Transverse colon (tissue), 4 donors: ENCODE measurements around the gene ZSWIM1.

Source experiments
- POLR2A ChIP-seq: fragments of 450-650 bp; IDR thresholded peaks from one replicate; pipeline ENCODE4 v1.6.1; 2016; ENCODE audit warnings: antibody characterized with exemption, mild to moderate bottlenecking, moderate library complexity
- POLR2AphosphoS5 ChIP-seq, 3 donors: sonication (generic); formaldehyde crosslinking; IDR thresholded peaks; one replicate each; pipeline ENCODE4 v1.6.1; 2016; ENCODE audit warnings: antibody characterized with exemption in 3 of 3
- TF ChIP-seq, protein P1 (sequence below), 5 experiments: fragments of 200-600 bp in 3 of 5; fragments of 450-650 bp in 2 of 5; sonication (generic) in 3 of 5; IDR thresholded peaks; 1 replicate in 2 of 5; 2 replicates in 3 of 5; pipeline ENCODE4 v1.5.1; 2016 to 2017; ENCODE audit warnings: antibody characterized with exemption in 5 of 5, inconsistent platforms in 3 of 5, mild to moderate bottlenecking in 2 of 5, moderate library complexity in 1 of 5

DNA sequence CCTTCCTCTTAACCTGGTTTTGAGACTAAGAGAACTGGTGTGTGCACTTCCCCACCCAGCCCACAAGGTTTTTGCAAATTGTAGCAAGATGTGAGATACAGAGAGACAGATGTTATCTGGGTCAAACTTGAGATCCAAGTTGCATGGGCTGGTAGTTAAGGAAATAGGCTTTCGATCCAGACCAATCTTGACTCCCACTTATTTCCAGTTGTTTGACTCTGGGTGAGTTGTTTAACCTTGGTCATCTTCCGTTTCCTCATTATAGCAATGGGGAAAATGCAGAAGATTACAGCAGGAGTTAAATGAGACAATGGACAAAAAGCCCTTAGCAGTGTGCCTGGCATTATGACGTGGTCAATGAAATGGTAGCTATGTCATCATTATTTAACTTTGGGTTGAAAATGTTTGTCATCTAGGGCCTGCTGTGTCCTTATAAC is 45.7 kb upstream of the ZSWIM1 start:
- TF ChIP-seq, protein P1, sequence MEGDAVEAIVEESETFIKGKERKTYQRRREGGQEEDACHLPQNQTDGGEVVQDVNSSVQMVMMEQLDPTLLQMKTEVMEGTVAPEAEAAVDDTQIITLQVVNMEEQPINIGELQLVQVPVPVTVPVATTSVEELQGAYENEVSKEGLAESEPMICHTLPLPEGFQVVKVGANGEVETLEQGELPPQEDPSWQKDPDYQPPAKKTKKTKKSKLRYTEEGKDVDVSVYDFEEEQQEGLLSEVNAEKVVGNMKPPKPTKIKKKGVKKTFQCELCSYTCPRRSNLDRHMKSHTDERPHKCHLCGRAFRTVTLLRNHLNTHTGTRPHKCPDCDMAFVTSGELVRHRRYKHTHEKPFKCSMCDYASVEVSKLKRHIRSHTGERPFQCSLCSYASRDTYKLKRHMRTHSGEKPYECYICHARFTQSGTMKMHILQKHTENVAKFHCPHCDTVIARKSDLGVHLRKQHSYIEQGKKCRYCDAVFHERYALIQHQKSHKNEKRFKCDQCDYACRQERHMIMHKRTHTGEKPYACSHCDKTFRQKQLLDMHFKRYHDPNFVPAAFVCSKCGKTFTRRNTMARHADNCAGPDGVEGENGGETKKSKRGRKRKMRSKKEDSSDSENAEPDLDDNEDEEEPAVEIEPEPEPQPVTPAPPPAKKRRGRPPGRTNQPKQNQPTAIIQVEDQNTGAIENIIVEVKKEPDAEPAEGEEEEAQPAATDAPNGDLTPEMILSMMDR (IDR thresholded peaks at IDR 0.05) = peak in 1 of 5 experiments; percentile 9
- TF ChIP-seq POLR2A = no peak
- no peak for TF ChIP-seq POLR2AphosphoS5 (IDR thresholded peaks at IDR 0.05)
